GM21390 (cell line): ENCODE results near the gene SDCCAG8.
"Not testable (repeated sequence)": the region's sequence is repeated elsewhere in the genome, so short reads cannot be mapped to it uniquely, and the experiment has no call there.

Experiments
- ATAC-seq: cut with Tn5 transposase; IDR thresholded peaks from one replicate; pipeline ENCODE4 v1.9.1; 2021; ENCODE audit not compliant: unreplicated experiment

The SDCCAG8 gene

DNA sequence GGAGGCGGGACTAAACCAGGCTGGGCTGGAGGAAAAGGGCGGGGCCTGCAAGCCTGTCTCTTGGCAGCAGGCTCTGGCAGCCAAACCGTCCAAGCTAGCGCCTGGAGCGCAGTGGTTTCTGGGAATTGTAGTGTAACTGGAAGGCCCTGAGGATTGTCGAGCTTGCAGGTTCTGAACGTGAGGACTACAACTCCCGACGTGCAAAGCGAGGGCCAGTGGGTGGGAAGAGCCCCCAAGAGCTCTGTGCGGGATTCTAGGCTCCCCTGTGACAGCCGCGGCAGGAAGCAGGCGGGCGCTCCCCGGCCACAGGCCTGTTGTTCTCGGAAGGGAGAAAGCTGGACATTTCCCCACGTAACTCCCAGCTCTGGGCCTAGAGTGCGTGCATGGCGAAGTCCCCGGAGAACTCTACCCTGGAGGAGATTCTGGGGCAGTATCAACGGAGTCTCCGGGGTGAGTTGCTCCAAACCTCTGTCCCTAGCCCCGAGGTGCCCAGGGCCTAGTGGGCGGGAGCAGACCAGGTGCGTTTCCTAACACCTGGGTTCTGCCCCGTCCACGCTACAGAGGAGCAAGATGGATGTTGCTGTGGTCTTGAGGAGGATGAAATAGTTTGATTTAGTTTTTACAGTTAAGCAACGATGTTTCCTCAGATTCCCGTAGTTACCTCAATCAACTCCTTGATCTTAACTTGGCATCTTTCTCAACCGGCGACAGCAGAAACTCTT, at the start of gene SDCCAG8:
TSS of gene SDCCAG8 (plus strand) at position 251 of the 722 bp plus-strand sequence. CDS start at position 384, 133 bp downstream.
- ATAC-seq, result peak; percentile 75

DNA sequence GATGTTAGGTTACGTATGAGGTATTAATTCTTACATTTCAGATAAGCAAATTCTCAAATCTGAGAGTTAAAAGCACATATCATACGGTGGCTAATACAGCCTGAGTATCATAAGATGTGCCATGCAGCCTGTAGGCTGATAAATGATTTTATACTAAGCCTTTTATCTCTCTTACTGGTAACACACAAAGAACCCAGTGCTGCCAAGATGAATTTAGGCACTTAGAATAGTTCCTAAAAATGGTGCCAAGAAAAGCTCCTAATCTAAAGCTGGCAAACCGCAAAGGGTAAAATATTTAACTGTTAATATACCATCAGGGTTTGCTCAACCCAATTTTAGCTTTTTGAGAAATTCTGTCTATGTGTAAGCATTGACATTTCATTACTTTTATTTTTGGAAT, 43.9 kb upstream of the SDCCAG8 start:
- not testable (repeated sequence) for ATAC-seq

DNA sequence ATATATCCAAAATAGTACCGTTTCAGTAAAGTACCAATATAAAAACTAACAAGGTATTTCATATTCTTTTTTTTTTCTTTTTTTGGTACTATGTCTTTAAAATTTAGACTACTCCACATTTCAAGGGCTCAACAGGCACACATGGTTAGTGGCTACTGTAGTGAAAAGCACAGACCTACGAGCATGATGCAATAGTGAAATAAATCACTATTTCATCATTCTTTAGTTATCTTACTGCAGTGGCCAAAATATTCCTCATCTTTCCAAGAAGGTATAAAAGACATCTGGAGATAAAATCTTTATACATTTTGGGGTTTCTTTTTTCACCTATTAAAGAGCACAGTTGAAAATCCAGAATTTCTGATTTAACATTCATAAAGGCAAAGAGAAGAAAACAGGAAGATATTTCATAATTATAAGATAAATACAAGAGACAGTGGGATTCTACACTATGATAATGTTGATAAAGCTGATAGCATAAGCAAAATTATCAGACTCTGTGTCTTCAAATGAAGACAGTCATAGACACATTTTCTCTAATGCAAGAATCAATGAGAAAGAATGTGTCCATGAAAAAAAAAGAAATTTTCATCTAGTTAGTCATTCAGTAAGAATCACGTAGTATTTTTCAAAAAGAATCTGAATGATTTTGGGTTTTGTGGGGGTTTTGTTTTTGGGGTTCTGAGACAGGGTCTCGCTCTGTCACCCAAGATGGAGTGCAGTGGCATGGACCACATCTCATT, 42.6 kb upstream of the SDCCAG8 start:
- no peak for ATAC-seq

- not testable (repeated sequence) for ATAC-seq
Observed at GRCh38 chr1:243215276-243215875, 40.5 kb upstream of the SDCCAG8 start.

DNA sequence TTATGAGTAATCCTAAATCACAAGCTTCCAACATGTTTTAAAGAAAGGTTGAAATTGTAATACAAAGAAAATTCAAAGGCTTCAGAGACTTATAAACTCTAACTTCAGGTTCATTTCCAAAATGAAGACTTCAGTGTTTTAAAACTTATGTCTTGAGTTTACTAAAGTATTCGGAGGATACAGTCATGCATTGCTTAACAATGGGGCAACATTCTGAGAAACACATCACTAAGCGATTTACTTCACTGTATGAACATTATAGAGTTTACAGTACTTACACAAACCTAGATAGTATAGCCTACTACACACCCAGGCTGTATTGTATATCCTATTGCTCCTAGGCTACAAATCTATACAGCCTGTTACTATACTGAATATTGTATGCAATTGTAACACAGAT, 39.1 kb upstream of the SDCCAG8 start:
- ATAC-seq, result no peak

- ATAC-seq, result no peak
Observed at GRCh38 chr1:243217349-243217748, 38.5 kb upstream of the SDCCAG8 start.

DNA sequence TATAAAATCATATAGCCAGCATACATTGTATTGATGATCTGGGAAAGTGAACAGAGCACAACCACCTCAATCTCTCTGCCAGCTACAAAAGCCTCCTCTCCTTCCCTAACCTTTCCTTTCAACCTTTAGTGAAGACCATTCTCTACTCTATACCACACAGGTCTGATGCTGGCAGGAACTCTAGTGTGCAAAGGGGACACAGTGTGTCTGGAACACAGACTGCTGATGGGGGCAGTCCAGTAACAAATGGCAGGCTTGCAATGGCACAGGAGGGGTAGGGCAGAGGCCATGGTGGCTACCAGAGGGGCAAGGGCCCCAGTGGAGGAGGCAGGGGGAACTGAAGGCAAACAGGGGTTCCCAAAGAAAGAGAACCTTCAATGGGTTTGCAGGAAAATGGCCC, 37.8 kb upstream of the SDCCAG8 start:
- no peak for ATAC-seq

GRCh38 chr1:243227622-243228021, 28.2 kb upstream of the SDCCAG8 start:
- no peak for ATAC-seq

GRCh38 chr1:243229526-243229925, 26.3 kb upstream of the SDCCAG8 start:
- no peak for ATAC-seq

- ATAC-seq, result no peak
Observed at GRCh38 chr1:243230914-243231313, 24.9 kb upstream of the SDCCAG8 start.

GRCh38 chr1:243233908-243234307, 21.9 kb upstream of the SDCCAG8 start:
- no peak for ATAC-seq

GRCh38 chr1:243234978-243235647, 20.7 kb upstream of the SDCCAG8 start:
- no peak for ATAC-seq

DNA sequence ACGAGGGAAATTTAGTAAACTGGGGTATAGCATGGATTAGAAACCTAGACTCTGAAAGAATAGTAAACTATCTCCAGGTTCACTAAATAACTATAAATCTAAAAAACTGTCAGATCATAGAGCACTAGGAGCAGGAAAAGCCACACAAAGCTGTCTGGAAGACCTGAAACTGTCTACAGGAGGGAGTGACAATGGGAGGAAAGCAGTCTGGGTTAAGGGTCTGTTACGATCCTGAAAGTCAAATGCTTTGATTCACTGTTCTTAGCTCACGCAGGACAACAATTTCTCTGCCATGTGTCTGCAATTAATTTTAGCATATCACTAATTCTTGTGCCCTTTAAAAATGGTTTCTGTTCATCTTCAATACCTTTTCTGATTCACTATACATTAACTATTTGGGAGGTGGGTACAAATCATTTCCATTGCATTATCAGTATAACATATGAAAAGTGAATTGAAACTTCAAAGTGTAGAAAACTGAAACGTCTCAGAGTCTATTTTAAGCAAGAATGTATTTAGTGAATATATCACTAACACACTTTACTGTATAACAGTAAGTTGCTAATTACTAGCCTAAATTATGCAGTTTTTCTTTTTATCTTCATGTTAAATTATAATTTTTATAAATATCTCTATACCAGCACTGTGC, 19.1 kb upstream of the SDCCAG8 start:
- ATAC-seq, result peak; percentile 85

DNA sequence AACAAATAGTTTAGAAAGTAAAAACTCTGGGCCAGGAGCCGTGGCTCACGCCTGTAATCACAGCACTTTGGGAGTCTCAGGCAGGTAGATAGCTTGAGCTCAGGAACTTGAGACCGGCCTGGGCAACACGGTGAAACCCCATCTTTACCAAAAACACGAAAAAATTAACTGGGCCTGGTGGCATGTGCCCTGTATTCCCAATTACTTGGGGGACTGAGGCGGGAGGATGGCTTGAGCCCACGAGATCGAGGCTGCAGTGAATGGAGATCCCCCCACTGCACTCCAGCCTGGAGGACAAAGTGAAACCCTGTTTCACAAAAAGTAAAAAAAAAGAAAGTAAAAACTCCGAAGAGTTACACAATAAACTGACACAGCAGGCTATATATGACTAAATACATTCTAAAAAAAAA, 11.4 kb upstream of the SDCCAG8 start:
- ATAC-seq, result peak; percentile 50

- ATAC-seq, result no peak
Observed at GRCh38 chr1:243246916-243247315, 8.9 kb upstream of the SDCCAG8 start.

DNA sequence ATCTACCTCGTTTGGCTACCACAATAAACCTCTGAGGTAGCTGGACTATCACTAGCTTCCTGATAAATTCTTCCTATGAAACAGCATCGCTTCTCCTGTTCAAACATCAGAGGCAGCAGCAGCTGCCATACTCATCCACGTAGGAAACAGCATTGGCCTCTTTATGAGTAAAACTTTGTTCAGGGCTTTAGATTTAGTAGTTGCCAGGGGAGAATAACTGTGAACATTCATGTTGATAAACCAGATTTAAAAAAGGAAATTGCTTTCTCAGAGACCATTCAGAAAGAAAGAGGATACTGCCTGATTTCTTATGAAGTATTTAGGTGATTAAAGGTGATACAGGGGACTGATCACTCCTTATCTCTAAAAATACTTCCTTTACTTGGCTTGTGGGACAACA, 7.9 kb upstream of the SDCCAG8 start:
- ATAC-seq, result no peak

DNA sequence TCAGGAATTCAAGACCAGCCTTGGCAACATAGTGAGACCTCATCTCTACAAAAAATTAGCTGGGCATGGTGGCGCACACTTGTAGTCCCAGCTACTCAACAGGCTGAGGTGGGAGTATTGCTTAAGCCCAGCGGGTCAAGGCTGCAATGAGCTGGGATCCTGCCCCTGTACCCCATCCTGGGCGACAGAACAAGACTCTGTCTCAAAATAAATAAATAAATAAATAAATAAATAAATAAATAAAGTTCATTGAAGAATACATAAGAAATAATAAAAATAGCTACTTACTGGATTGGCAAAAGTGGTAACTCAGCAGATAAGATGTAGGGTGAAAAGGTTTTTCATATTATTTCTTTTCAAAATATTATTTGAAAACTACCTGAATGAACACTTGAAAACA, 6.6 kb upstream of the SDCCAG8 start:
- ATAC-seq, result no peak

- ATAC-seq, result no peak
Observed at GRCh38 chr1:243250102-243250501, 5.7 kb upstream of the SDCCAG8 start.

GRCh38 chr1:243251539-243251938, 4.3 kb upstream of the SDCCAG8 start:
- no peak for ATAC-seq

DNA sequence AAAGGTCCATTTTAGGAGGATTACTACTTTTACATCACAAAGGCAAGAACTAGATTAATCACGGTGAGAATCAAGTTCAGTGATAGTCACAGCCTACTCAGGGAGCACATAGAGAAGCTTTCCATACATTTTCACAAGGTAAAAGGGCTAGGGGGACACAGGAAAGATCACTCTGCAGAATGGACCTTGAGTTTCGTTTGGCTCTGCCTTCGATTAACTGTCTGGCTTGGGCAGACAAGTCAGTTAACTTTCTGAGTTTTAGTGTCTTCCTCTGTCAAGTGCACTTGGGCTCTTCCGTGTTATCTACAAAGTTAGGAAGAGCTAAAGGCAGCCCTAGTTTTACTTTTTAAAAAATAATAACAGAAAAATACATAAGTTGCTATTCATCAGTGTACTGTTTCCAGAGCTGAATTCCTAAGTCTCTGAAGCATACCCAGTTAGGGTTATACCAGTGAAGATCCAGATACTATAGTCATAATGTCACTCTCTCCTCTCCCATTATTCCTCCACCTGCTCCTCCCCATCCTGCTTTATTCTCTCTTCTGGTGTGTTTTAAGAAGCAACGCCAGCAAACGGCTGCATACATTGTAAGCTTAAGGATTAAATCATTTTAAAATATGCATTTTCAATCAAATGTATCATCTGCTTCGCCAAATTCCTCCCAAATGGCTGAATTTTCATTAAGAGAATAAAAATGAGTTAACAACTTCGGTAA, 2.5 kb upstream of the SDCCAG8 start:
- ATAC-seq, result no peak

DNA sequence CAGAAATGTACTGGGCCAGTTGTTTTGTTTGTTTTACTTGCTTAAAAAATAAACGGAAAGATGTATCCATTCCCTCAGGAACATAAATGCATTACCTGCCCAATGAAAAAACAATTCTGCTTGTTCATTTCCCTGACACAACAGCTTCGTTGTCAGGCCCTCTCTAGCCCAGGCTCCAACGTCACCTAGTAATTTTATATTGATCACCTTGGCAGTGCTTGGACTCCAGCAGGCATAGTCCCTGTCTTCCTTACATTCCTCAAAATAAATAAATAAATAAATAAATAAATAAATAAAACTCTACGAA, 2.0 kb upstream of the SDCCAG8 start:
- no peak for ATAC-seq
